Activated T-helper 1 cell treated with anti-CD3 and anti-CD28 coated beads, Interleukin-12 subunit alpha, Interleukin-12 subunit beta, Interleukin-2, Interleukin-4 antibody, amounts not matched to agents 30 ng/mL and 10 ng/mL and 1 ng/mL, durations not matched to agents 14 hours and 24 hours and 36 hours (primary cell): ENCODE data around the gene THADA. TPM values are rescaled to one million over a fixed set of nuclear protein-coding genes. Genes with fewer than 3 reads are reported as not detected.
"Not testable (repeated sequence)": the region's sequence is repeated elsewhere in the genome, so short reads cannot be mapped to it uniquely, and the experiment has no call there.

ENCODE experiments used
- DNase-seq: peaks from one replicate; pipeline ENCODE4 v3.0.0; 2021; ENCODE audit warnings: low spot score
- H3K27ac Mint-ChIP-seq: one replicate; pipeline ENCODE4 v1.8.0; 2021; ENCODE audit warnings: mild to moderate bottlenecking, mixed read lengths
- H3K27me3 Mint-ChIP-seq: one replicate; pipeline ENCODE4 v1.8.0; 2022; ENCODE audit warnings: mild to moderate bottlenecking, moderate library complexity, mixed read lengths; ENCODE audit not compliant: insufficient read depth
- H3K36me3 Mint-ChIP-seq: one replicate; pipeline ENCODE4 v1.8.0; 2021; ENCODE audit warnings: low read depth, mixed read lengths
- H3K4me1 Mint-ChIP-seq: one replicate; pipeline ENCODE4 v1.8.0; 2021; ENCODE audit warnings: low read depth, mixed read lengths
- H3K4me3 Mint-ChIP-seq: one replicate; pipeline ENCODE4 v1.8.0; 2021; ENCODE audit warnings: mild to moderate bottlenecking, moderate library complexity, mixed read lengths
- H3K9me3 Mint-ChIP-seq: one replicate; pipeline ENCODE4 v1.8.0; 2021; ENCODE audit warnings: mixed read lengths
- intact Hi-C: fragments of 100-400 bp; cut with micrococcal nuclease; formaldehyde crosslinking; loops from one replicate; pipeline ENCODE4 v1.15.1; 2024
- total RNA-seq: library from RNA; stranded (reverse); gene quantifications from 2 replicates; pipeline ENCODE4 v1.2.3, GENCODE V29; 2022

Gene THADA
- total RNA-seq, 1 donor from 2014 or later: 51.7 TPM

DNA sequence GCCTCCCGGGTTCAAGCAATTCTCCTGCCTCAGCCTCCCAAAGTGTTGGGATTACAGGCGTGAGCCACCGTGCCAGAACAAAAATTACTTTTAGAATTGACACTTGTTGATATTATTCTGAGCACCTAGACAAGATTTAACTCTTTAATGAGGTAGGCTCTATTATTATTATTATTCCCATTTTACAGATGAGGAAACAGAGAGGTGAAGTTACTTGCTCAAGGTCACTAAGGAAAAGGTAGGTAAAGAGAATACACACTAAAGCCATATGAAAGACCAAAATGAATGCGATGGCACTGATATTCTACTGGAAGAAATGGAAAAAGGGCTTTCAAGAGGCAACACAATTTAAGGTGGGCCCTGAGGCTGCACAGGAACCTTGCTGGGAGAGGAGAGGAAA, 295.6 kb downstream of the THADA start:
- intact Hi-C loops: no loop called here
- Mint-ChIP-seq H3K9me3 (no peaks in the 10 kb centered on the region), H3K36me3 (peaks cover 5% of the 10 kb centered on the region), H3K4me3 (no peak overlapping the region), H3K27ac (no peak overlapping the region), H3K4me1 (peaks cover 24% of the 10 kb centered on the region), H3K27me3 (no peaks in the 10 kb centered on the region)
- DNase-seq: no peak

DNA sequence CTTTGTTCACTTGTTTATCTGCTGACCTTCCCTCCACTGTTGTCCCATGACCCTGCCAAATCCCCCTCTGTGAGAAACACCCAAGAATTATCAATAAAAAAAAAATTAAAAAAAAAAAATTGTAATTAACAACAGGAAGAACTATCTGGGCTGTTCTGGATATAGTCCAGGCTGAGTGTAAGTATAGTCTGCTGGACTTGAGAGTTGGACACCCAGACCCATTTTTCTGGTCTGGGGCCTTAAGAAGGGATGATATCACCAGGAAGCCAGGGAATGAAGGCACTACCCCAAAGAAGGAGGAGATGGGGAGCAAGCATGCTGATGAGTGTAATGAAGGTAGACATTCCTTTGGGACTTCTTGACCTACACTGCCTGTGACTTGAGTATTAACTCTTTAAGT, 297.3 kb downstream of the THADA start:
- H3K9me3 Mint-ChIP-seq: no peaks in the 10 kb centered on the region
- no peaks in the 10 kb centered on the region for H3K27me3 Mint-ChIP-seq
- intact Hi-C loops: loop anchor here (10.0 kb wide), 1 partner anchor 476 kb away; the partner anchor contains the start of gene DYNC2LI1
- DNase-seq: no peak
- H3K36me3 Mint-ChIP-seq: peaks cover 13% of the 10 kb centered on the region
- peaks cover 31% of the 10 kb centered on the region for H3K4me1 Mint-ChIP-seq
- no peak overlapping the region for H3K4me3 Mint-ChIP-seq
- no peak overlapping the region for H3K27ac Mint-ChIP-seq

DNA sequence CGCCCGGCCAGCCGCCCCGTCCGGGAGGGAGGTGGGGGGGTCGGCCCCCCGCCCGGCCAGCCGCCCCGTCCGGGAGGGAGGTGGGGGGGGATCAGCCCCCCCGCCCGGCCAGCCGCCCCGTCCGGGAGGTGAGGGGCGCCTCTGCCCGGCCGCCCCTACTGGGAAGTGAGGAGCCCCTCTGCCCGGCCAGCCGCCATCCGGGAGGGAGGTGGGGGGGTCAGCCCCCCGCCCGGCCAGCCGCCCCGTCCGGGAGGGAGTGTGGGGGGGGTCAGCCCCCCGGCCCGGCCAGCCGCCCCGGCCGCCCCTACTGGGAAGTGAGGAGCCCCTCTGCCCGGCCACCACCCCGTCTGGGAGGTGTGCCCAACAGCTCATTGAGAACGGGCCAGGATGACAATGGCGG, 298.1 kb downstream of the THADA start:
- not testable (repeated sequence) for H3K4me3 Mint-ChIP-seq, DNase-seq, H3K27ac Mint-ChIP-seq, H3K27me3 Mint-ChIP-seq, H3K9me3 Mint-ChIP-seq
- H3K36me3 Mint-ChIP-seq: peaks cover 16% of the 10 kb centered on the region
- peaks cover 32% of the 10 kb centered on the region for H3K4me1 Mint-ChIP-seq
- intact Hi-C loops: loop anchor here (10.0 kb wide), 1 partner anchor 477 kb away; the partner anchor contains the start of gene DYNC2LI1

DNA sequence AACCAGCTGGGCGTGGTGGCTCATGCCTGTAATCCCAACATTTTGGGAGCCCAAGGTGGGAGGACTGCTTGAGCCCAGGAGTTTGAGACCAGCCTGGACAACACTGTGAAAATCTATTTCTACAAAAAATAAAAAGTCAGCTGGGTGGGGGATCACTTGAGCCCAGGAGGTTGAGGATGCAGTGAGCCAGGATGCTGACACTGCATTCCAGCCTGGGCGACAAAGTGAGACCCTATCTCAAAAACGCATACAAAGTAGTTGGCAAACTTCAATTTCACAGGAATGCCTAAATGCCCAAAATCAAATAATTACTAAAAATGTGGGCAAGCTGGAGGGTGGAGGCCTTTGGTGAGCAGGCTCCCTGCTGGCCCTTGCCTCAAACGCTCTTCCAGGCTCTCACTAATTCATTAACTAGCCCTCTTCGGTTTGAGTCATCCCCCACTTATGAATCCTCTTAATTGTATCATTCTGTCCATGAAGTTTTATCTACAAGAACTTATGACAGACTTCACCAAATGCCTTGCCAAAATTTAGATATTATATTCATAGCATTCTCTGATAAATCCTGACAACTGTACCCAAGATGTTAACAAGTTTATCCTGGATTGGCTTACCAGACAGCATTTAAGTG, 300.8 kb downstream of the THADA start:
- no peak overlapping the region for H3K27ac Mint-ChIP-seq
- no peak overlapping the region for H3K4me3 Mint-ChIP-seq
- DNase-seq: no peak
- intact Hi-C loops: loop anchor here (1.0 to 10.0 kb wide), 7 partner anchors 14 to 480 kb away; partner anchors contain the start of genes DYNC2LI1 and THADA
- H3K27me3 Mint-ChIP-seq: no peaks in the 10 kb centered on the region
- no peaks in the 10 kb centered on the region for H3K9me3 Mint-ChIP-seq
- H3K36me3 Mint-ChIP-seq: peaks cover 32% of the 10 kb centered on the region
- H3K4me1 Mint-ChIP-seq: peaks cover 36% of the 10 kb centered on the region

DNA sequence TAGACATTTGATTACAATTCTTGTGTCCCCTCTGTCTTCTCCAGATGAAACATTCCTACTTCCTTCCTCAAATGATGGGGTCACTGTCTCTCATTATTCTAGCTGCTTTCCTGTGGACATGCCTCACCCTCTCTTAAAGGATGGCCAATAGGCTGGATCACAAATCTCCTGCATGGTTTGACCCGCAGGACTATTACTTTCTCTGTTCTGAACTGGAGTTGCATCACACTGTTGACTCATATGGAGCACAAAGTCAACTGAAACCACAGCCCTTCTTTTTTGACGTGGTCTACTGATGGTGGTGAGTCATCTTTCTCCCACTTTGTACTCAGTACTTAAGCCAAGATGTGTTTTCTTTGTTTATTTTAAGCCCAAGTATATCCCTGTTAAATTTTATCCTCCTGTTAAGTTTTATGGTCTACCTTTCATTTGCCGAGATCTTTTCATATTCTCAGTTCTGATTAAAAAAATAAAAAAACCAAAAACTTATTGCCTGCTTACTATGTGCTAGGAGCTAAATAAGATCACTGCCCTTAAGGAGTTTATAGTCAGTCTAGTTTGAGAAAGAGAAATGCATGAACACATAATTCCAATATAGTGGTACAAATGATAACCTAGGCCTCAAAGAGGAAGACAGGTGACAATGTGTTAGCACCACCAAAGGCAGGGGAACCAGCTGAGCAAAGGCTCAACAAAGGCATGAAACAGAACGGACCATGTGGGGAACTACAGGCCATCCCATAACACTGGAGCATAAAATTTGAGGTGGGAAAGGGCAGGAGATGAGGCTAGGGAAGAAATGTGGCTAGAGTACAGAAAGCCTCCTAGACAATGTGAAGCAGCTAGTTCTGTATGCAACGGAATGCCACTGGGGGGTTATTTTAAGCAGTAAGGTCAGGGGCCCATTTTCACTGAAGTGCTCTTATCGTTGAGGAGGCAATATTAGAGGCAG, 301.8 kb downstream of the THADA start:
- intact Hi-C loops: loop anchor here (1.0 to 10.0 kb wide), 10 partner anchors 9 to 481 kb away; partner anchors contain the start of genes DYNC2LI1 and THADA
- peak; percentile 66 for DNase-seq
- Mint-ChIP-seq H3K9me3 (no peaks in the 10 kb centered on the region), H3K27ac (peak overlapping the region; percentile 77), H3K27me3 (no peaks in the 10 kb centered on the region), H3K4me3 (peak overlapping the region; percentile 35), H3K4me1 (peaks cover 34% of the 10 kb centered on the region), H3K36me3 (peaks cover 37% of the 10 kb centered on the region)

DNA sequence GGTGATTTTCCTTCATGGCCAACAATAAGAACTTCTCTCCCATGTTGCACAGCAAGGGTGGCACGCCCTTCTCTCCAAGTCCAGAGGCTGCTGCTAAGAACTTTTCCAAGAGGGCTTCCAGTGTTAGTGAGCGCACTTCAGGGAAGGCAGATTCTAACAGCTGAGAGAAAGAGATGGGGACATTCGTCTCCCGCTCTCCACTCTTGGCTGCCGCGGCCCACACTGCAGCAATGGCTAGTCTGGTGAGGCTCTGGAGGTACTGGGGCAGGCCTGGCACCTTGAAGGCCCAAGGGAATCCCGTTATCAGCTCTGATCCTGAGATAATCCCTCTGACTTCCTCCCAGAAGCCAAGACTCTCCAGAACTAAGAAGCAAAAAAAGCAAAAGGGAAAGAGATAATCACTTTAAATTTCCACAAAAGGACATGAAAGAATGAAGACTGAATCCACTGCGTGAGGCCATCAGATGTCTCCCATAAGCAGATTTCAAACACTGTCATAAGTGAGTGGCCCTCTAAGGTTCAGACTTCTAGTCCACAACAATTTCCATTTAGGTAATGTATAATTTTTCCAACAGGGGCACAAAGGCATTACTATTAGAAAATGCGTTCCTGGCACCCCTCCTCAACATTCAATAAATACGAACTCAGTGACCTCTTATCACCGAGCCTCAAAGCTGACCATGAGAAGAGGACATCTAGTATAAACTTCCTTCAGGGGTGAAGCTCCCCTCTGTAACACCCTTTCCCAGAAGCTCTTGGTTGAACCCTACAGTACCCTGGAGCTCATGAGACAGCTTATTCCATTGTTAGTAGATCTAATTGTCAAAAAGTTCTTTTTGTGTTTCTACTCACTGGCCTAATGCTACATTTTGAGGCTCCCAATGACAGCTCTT, 302.7 kb downstream of the THADA start:
- Mint-ChIP-seq H3K27ac (peak overlapping the region; percentile 77), H3K27me3 (no peaks in the 10 kb centered on the region), H3K4me1 (peaks cover 28% of the 10 kb centered on the region), H3K4me3 (peak overlapping the region; percentile 35), H3K36me3 (peaks cover 39% of the 10 kb centered on the region), H3K9me3 (no peaks in the 10 kb centered on the region)
- DNase-seq: no peak
- intact Hi-C loops: loop anchor here (1.0 to 10.0 kb wide), 5 partner anchors 10 to 482 kb away; partner anchors contain the start of genes DYNC2LI1 and THADA

DNA sequence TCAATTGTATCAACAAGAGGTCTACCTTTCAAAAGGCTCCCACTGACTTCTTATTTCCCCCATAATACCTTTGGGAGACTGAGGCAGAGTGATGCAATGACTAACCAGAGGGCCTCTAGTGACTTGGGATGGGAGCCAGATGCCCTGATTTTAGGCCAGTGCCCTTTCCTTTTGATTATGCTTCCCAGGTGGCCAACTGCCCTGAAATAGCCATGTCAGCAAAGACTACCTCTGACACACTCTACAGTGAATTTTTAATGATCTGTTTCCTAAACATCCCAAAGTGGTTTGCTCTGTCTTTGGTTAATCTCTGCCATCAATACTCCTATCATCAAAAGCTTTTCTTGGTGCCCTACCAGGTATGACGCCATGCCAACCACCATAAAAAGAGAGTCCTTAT, 303.5 kb downstream of the THADA start:
- peaks cover 28% of the 10 kb centered on the region for H3K4me1 Mint-ChIP-seq
- intact Hi-C loops: loop anchor here (2.0 to 10.0 kb wide), 3 partner anchors 267 to 483 kb away; partner anchors contain the start of genes DYNC2LI1 and THADA
- H3K36me3 Mint-ChIP-seq: peaks cover 45% of the 10 kb centered on the region
- H3K27ac Mint-ChIP-seq: no peak overlapping the region
- DNase-seq: no peak
- H3K27me3 Mint-ChIP-seq: no peaks in the 10 kb centered on the region
- H3K9me3 Mint-ChIP-seq: no peaks in the 10 kb centered on the region
- H3K4me3 Mint-ChIP-seq: no peak overlapping the region

DNA sequence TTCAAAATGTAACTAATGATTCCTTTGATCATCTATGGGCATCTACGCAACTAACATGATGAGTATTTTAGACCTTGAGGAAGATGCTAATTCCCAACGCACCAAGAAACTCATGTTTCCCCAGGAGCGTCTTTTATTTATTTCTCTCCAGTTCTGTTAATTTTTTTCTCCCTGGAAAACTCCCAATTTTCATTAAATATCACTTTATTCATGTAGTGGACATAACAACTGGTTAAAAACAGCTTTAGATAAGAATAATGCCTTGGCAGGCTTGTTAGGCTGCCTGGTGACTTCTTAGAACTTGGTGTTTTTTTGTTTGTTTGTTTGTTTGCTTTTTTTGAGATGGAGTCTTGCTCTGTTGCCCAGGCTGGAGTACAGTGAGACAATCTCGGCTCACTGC, 306.5 kb downstream of the THADA start:
- Mint-ChIP-seq H3K27ac (no peak overlapping the region), H3K27me3 (no peaks in the 10 kb centered on the region), H3K36me3 (peaks cover 72% of the 10 kb centered on the region), H3K4me3 (no peak overlapping the region), H3K4me1 (peaks cover 20% of the 10 kb centered on the region), H3K9me3 (peaks cover 19% of the 10 kb centered on the region)
- intact Hi-C loops: no loop called here
- DNase-seq: no peak

DNA sequence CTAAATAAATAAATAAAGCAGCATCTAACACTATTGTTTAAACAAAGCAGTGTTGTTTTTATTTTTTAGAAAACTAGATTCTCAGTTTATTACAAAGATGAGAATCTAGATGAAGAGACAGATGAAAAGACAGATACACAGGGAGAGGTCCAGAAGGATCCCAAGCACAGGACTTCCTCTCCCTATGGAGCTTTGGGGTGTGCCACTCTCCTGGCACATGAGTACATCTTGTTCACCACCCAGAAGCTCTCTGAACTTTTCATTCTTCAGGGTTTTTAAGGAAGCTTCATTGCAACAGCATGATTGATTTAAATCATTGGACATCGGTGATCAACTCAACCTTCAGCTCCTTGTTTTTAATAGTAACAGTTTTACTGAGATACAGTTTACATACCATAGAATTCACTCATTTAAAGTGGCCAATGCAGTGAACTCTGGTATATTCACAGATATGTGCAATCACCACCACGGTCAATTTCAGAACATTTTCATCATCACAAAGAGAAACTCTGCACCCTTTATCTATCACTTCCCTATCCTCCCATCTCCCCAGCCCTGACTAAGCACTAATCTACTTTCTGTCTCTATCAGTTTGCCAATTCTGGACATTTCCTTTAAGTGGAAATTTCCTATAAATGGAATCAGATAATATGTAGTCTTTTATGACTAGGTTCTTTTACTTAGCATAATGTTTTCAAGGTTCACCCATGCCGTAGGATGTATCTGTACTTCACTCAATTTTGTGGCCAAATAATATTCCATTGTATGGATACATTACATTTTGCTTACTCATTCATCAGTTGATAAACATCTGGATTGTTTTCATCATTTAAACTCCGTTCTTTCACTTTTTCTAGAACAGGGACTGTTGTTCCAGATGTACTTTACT, 307.2 kb downstream of the THADA start:
- Mint-ChIP-seq H3K9me3 (peaks cover 26% of the 10 kb centered on the region), H3K4me1 (peaks cover 13% of the 10 kb centered on the region), H3K36me3 (peaks cover 76% of the 10 kb centered on the region), H3K4me3 (no peak overlapping the region), H3K27ac (no peak overlapping the region), H3K27me3 (no peaks in the 10 kb centered on the region)
- DNase-seq: no peak
- intact Hi-C loops: no loop called here

DNA sequence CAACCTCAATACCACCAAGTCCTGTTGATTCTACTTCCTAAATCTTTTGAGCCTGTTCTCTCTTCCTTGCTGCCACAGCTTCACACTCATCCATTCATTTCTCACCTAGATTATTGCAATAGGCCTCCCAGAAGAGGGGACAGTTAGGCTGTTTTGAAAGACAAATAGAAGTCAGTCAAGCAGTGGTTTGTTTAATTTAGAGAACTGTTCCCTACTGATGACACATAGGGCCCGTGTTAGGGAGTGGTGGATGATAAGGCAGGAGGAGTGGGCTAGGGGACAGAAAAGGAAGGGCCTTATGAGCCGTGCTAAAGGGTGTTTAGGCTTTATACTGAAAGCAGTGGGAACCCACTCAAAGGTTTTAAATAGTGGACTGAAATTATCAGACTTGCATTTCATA, 309.9 kb downstream of the THADA start:
- intact Hi-C loops: no loop called here
- no peaks in the 10 kb centered on the region for H3K27me3 Mint-ChIP-seq

DNA sequence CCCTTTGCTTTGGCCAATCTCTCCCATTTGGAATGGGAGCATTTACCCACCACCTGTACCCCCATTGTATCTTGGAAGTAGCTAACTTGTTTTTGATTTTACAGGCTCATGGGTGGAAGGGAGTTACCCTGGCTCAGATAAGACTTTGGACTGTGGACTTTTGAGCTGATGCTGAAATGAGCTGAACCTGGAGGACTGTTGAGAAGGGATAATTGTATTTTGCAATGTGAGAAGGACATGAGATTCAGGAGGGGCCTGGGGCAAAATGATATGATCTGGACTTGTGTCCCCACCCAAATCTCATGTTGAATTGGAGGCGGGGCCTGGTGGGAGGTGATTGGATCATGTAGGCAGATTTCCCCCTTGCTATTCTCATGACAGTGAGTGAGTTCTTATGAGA, 310.9 kb downstream of the THADA start:
- Mint-ChIP-seq H3K4me3 (no peak overlapping the region), H3K4me1 (peaks cover 8% of the 10 kb centered on the region), H3K27me3 (no peaks in the 10 kb centered on the region), H3K27ac (no peak overlapping the region), H3K36me3 (peaks cover 85% of the 10 kb centered on the region), H3K9me3 (peaks cover 41% of the 10 kb centered on the region)
- intact Hi-C loops: no loop called here
- no peak for DNase-seq

More for the DNA sequence above, 309.9 kb downstream of the THADA start:
- no peak for DNase-seq
- Mint-ChIP-seq H3K27ac (no peak overlapping the region), H3K36me3 (peaks cover 85% of the 10 kb centered on the region), H3K4me3 (no peak overlapping the region), H3K9me3 (peaks cover 41% of the 10 kb centered on the region), H3K4me1 (peaks cover 3% of the 10 kb centered on the region)
